Measurements from ENCODE around the gene IGF2. TPM values are rescaled to one million over a fixed set of nuclear protein-coding genes. Genes with fewer than 3 reads are reported as not detected.

Gene IGF2
- total RNA-seq, 6 donors from 2014 or later, result 7.0 to 24.4 (median 8.4) TPM; not detected in 1

DNA sequence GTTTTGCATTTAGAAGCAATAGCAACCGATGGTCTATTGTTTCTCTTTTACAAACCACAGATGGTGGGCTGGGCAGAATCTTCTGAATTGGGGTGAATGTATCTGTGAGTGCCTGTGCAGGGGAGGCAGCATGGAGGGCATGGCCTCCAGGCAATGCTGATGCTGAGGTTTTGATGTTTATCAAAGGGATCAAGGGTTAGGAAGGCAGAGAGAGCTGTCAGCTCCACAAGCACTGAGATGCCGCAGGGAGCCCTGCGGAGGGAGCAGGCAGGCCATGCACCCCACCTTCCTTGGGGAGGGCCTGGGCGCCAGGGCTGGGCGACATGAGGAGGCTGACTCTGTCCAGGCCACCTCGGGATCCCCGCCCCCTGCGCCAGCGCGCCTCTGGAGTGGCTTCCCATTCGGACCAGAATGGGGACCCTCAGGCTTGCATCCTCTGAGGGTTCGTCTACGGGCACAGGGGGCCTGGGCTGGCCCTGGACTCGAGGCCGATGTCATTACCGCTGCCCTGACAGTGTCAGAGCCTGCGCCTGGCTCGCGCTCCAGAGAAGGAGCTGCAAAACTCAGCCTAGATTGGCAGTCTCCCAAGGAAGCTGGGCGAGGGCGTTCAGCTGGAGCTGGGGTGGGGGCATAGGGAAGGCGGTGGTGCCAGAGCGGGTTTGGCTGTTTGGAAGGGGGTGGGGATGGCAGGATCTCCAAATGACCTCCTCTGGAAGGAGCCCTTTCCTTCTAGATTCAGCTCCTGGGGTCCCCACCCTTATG is 46.3 kb upstream of the IGF2 start:
- no peaks in the 10 kb centered on the region for H3K27me3 ChIP-seq
- no peak overlapping the region for H3K4me3 ChIP-seq
- 53 to 61% methylated on average over 3 to 20 of the region's 23 CpGs for WGBS, 2 donors
- no peak overlapping the region for H3K27ac ChIP-seq
- peak in 1 of 2 donors; percentile 80 for DNase-seq
- no peak for ATAC-seq (ENCODE audit: low FRiP score in 2 of 2)
- H3K4me1 ChIP-seq, result peaks cover 0 to 6% (median 0%) of the 10 kb centered on the region in 4 donors
- no peaks in the 10 kb centered on the region for H3K36me3 ChIP-seq
- no peaks in the 10 kb centered on the region for H3K9me3 ChIP-seq
- TF ChIP-seq POLR2AphosphoS5 (IDR thresholded peaks at IDR 0.05), result no peak
- no peak for TF ChIP-seq EP300 (IDR thresholded peaks at IDR 0.05)
- no peak for TF ChIP-seq POLR2A (IDR thresholded peaks at IDR 0.05)
- TF ChIP-seq, protein P1, sequence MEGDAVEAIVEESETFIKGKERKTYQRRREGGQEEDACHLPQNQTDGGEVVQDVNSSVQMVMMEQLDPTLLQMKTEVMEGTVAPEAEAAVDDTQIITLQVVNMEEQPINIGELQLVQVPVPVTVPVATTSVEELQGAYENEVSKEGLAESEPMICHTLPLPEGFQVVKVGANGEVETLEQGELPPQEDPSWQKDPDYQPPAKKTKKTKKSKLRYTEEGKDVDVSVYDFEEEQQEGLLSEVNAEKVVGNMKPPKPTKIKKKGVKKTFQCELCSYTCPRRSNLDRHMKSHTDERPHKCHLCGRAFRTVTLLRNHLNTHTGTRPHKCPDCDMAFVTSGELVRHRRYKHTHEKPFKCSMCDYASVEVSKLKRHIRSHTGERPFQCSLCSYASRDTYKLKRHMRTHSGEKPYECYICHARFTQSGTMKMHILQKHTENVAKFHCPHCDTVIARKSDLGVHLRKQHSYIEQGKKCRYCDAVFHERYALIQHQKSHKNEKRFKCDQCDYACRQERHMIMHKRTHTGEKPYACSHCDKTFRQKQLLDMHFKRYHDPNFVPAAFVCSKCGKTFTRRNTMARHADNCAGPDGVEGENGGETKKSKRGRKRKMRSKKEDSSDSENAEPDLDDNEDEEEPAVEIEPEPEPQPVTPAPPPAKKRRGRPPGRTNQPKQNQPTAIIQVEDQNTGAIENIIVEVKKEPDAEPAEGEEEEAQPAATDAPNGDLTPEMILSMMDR (IDR thresholded peaks at IDR 0.05), result no peak

DNA sequence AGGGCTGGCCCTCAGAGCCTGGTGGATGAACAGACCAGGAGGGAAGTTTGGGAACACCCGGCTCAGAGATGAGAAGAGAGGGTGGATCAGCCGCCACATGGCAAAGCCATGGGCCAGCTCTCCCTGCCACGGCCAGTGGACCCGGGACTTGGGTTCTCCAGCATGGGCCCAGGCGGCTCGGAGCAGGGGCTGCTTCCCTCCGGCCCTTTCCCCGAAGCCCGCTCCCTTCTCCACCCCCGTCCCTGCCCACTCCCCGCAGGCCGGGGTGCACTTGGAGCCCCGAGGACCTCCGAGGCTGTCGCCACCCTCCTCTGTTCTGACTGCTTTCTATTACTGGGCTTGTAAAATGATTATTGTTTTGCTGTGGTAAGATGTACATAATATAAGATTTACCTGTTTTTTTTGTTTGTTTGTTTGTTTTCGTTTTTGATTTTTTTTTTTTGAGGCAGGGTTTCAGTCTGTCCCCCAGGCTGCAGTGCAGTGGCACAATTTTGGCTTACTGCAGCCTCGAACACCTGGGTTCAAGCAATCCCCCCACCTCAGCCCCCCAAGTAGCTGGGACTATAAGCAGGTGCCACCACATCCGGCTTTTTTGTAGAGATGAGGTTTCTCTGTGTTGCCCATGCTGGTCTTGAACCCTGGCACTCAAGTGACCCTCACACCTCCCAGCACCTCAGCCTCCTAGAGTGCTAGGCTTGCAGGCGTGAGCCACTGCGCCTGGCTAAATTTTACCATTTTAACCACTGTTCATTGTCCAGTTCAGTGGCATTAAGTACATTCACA is 43.7 kb upstream of the IGF2 start:
- H3K9me3 ChIP-seq, result no peaks in the 10 kb centered on the region
- H3K36me3 ChIP-seq, result no peaks in the 10 kb centered on the region
- H3K4me1 ChIP-seq, result peaks cover 0 to 4% (median 0%) of the 10 kb centered on the region in 4 donors
- H3K27ac ChIP-seq, result no peak overlapping the region
- TF ChIP-seq POLR2A (IDR thresholded peaks at IDR 0.05) (no peak), EP300 (IDR thresholded peaks at IDR 0.05) (no peak), POLR2AphosphoS5 (IDR thresholded peaks at IDR 0.05) (no peak)
- TF ChIP-seq, protein P1 (IDR thresholded peaks at IDR 0.05), result no peak
- no peaks in the 10 kb centered on the region for H3K27me3 ChIP-seq
- H3K4me3 ChIP-seq, result no peak overlapping the region
- peak in 1 of 2 donors; percentile 74 for DNase-seq
- 80 to 87% methylated on average over 19 to 20 of the region's 20 CpGs for WGBS, 2 donors
- no peak for ATAC-seq (ENCODE audit: low FRiP score in 2 of 2)

DNA sequence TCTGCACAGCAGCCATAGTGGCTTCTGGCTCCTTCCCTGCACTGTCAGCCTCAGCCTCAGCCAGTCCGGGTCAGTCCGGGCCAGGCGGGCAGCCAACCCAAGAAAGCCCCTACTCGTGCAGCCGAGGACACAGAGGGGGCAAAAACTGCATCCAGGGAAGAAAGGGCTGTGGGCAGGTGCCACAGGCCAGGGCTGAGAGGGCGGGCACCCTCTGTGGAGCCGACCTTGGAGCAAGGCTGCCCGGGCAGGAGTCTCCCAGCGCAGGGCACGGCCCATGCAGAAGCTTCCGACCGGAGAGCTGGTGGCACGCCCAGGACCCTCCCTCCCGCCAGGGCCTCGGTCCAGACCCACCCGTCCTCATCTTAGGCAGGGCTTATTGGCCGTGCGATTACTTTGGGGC is 42.9 kb upstream of the IGF2 start:
- no peak overlapping the region for H3K27ac ChIP-seq
- peaks cover 0 to 4% (median 0%) of the 10 kb centered on the region in 4 donors for H3K4me1 ChIP-seq
- ATAC-seq (ENCODE audit: low FRiP score in 2 of 2), result no peak
- 83% methylated on average over 14 of the region's 18 CpGs; no CpG with 5 or more reads in 1 of the 2 donors for WGBS, 2 donors
- H3K4me3 ChIP-seq, result no peak overlapping the region
- DNase-seq, result peak in 1 of 2 donors; percentile 69
- TF ChIP-seq EP300 (IDR thresholded peaks at IDR 0.05) (no peak), POLR2A (IDR thresholded peaks at IDR 0.05) (no peak), POLR2AphosphoS5 (IDR thresholded peaks at IDR 0.05) (no peak)
- TF ChIP-seq, protein P1 (IDR thresholded peaks at IDR 0.05), result no peak
- H3K9me3 ChIP-seq, result no peaks in the 10 kb centered on the region
- no peaks in the 10 kb centered on the region for H3K27me3 ChIP-seq
- no peaks in the 10 kb centered on the region for H3K36me3 ChIP-seq

DNA sequence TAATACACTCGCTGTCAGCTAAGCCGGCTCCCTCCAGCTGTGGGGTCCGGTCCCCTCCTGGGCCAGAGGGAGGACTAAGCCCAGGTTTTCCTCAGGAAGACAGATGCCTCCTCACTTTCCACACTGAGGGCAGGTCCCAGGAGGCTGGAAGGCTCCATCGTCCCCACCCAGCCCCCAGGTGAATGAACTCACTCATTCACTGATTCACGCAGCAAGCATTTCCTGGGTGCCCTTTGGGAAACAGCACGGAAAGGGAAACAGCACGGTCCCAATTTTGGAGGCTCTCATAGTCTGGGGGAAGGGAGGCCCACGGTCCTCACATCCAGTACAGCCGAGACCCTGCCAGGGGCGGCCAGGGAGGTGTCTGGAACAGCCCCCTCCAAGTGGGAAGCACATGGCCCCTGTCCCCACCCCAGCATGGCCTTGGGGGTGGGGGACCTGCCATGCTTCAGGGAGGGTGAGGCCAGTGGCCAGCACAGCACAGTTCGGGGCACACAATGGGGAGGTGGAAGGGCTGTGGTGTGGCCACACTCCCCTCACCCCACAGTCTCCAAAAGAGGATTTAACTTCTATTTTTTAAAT is 41.7 kb upstream of the IGF2 start:
- Histone ChIP-seq H3K4me3 (no peak overlapping the region), H3K4me1 (no peaks in the 10 kb centered on the region), H3K27ac (no peak overlapping the region), H3K36me3 (no peaks in the 10 kb centered on the region), H3K27me3 (no peaks in the 10 kb centered on the region), H3K9me3 (no peaks in the 10 kb centered on the region)
- WGBS, 2 donors, result 78 to 80% methylated on average over 6 to 11 of the region's 11 CpGs
- DNase-seq (no peak), ATAC-seq (ENCODE audit: low FRiP score in 2 of 2) (no peak)
- TF ChIP-seq POLR2AphosphoS5 (IDR thresholded peaks at IDR 0.05) (no peak), EP300 (IDR thresholded peaks at IDR 0.05) (no peak), POLR2A (IDR thresholded peaks at IDR 0.05) (no peak)
- TF ChIP-seq, protein P1 (IDR thresholded peaks at IDR 0.05), result no peak
